ENCODE measurements around the gene RTN3. TPM values are rescaled to one million over a fixed set of nuclear protein-coding genes. Genes with fewer than 3 reads are reported as not detected.

The RTN3 gene
- total RNA-seq, 1 experiment from 2014 or later, result 95.0 TPM

GRCh38 chr11:63711838-63712237 lies 30.5 kb downstream of the RTN3 start:
- no peak for ATAC-seq
- Histone ChIP-seq H3K27ac (ENCODE audit: low read depth, low read length) (no peak overlapping the region), H3K27me3 (ENCODE audit: insufficient read depth, low read length) (no peaks in the 10 kb centered on the region), H3K4me1 (ENCODE audit: control insufficient read depth in 1 of 2, insufficient read depth in 2 of 2, low read length in 2 of 2) (no peaks in the 10 kb centered on the region), H3K36me3 (ENCODE audit: control insufficient read depth in 1 of 2, insufficient read depth in 2 of 2, low read length in 2 of 2) (no peaks in the 10 kb centered on the region), H3K79me2 (ENCODE audit: insufficient read depth, low read length) (peaks cover 81% of the 10 kb centered on the region), H3K9ac (ENCODE audit: low read length) (no peak overlapping the region), H2AFZ (ENCODE audit: low read depth, low read length, poor library complexity, severe bottlenecking) (no peak overlapping the region), H3K9me3 (ENCODE audit: control insufficient read depth in 1 of 2, insufficient read depth in 1 of 2, low read depth in 1 of 2, low read length in 2 of 2) (no peaks in the 10 kb centered on the region), H4K20me1 (ENCODE audit: insufficient read depth) (no peaks in the 10 kb centered on the region), H3K4me2 (ENCODE audit: low read length) (no peak overlapping the region), H3K4me3 (replicated peaks in 1 of 2; ENCODE audit: low read depth in 1 of 2, low read length in 2 of 2) (no peak overlapping the region), H3K9me2 (ENCODE audit: insufficient read depth) (no peaks in the 10 kb centered on the region)
- TF ChIP-seq SIN3A (IDR thresholded peaks at IDR 0.05; ENCODE audit: low read depth) (no peak), SP1 (IDR thresholded peaks at IDR 0.05; ENCODE audit: low read depth) (no peak), ZFX (IDR thresholded peaks at IDR 0.05) (no peak), MAX (IDR thresholded peaks at IDR 0.05) (no peak), TCF7L2 (IDR thresholded peaks at IDR 0.05; ENCODE audit: borderline replicate concordance, extremely low read depth, insufficient read depth, insufficient read length) (no peak), ZBTB33 (IDR thresholded peaks at IDR 0.05; ENCODE audit: extremely low read depth, insufficient replicate concordance, low read length) (no peak), YY1 (IDR thresholded peaks at IDR 0.05; ENCODE audit: extremely low read depth, insufficient replicate concordance, low read depth, low read length) (no peak), EZH2phosphoT487 (IDR thresholded peaks at IDR 0.05; ENCODE audit: borderline replicate concordance) (no peak), POLR2A (IDR thresholded peaks at IDR 0.05; ENCODE audit: borderline replicate concordance, extremely low read depth, insufficient read depth, insufficient read length) (no peak), CEBPB (IDR thresholded peaks at IDR 0.05; ENCODE audit: low read depth) (no peak), JUND (IDR thresholded peaks at IDR 0.05) (no peak), CBX3 (IDR thresholded peaks at IDR 0.05; ENCODE audit: low read depth) (no peak), FOSL1 (IDR thresholded peaks at IDR 0.05; ENCODE audit: low read depth) (no peak), EGR1 (IDR thresholded peaks at IDR 0.05; ENCODE audit: low read depth) (no peak), REST (IDR thresholded peaks at IDR 0.05; ENCODE audit: low read depth) (no peak)
- ChIA-PET POLR2A (interaction anchor here (1.9 kb wide), 1 partner anchor 30 kb away, joined by 4 read pairs; the partner anchor contains the start of gene RTN3), CTCF (no interaction called here), RAD21 (ENCODE audit: low non-redundant PET in 1 of 2, low total read pairs in 2 of 2, uncharacterized antibody in 2 of 2, unreplicated experiment in 2 of 2) (no interaction called here)
- BruUV-seq (replicated peaks), result no TSS peak
- DNase-seq (ENCODE audit: low read depth, low spot score), result no peak
- intact Hi-C loops (cut with micrococcal nuclease), result no loop called here
